Left lung (tissue), 10 donors: Measurements from ENCODE around the gene MLX. TPM values are rescaled to one million over a fixed set of nuclear protein-coding genes. Genes with fewer than 3 reads are reported as not detected.
"Not testable (repeated sequence)": the region's sequence is repeated elsewhere in the genome, so short reads cannot be mapped to it uniquely, and the experiment has no call there.

ENCODE experiments used
- ATAC-seq: fragments of 200-7000 bp; cut with Tn5 transposase; one replicate; pipeline ENCODE4 v1.9.1; 2020; ENCODE audit warnings: moderate library complexity
- DNase-seq, 4 donors: peaks; one replicate each; pipeline ENCODE4 v3.0.0-alpha.2; 2013 to 2020
- H3K27ac ChIP-seq, 2 donors: fragments of 200-600 bp; sonication (generic) in 1 of 2; one replicate each; pipeline versions ENCODE4 v1.5.0 to v1.8.0; 2020 to 2021
- H3K27me3 ChIP-seq, 2 donors: fragments of 200-600 bp; sonication (generic) in 1 of 2; one replicate each; pipeline versions ENCODE4 v1.5.0 to v1.8.0; 2020 to 2021
- H3K36me3 ChIP-seq, 2 donors: fragments of 200-600 bp; sonication (generic) in 1 of 2; one replicate each; pipeline versions ENCODE4 v1.5.0 to v1.8.0; 2020 to 2021
- H3K4me1 ChIP-seq, 2 donors: fragments of 200-600 bp; one replicate each; pipeline ENCODE4 v1.8.0; 2021
- H3K4me3 ChIP-seq, 2 donors: fragments of 200-600 bp; sonication (generic) in 1 of 2; one replicate each; pipeline versions ENCODE4 v1.5.0 to v1.8.0; 2020 to 2021; ENCODE audit warnings: mild to moderate bottlenecking in 1 of 2
- H3K9me3 ChIP-seq, 2 donors: fragments of 200-600 bp; sonication (generic) in 1 of 2; one replicate each; pipeline versions ENCODE4 v1.5.0 to v1.8.0; 2020 to 2021
- CTCF ChIP-seq, 2 donors: fragments of 200-600 bp; sonication (generic) in 1 of 2; IDR thresholded peaks; one replicate each; pipeline versions ENCODE4 v1.5.0 to v1.8.0; 2021; ENCODE audit warnings: antibody characterized with exemption in 2 of 2
- intact Hi-C, 2 donors: fragments of 100-400 bp; cut with DNase I; formaldehyde crosslinking; loops; one replicate each; pipeline versions ENCODE4 v1.11.2 to v1.14.2; 2022
- polyA plus RNA-seq, 6 donors: library from polyadenylated mRNA; unstranded; fragments of 120-200 nt; gene quantifications; one replicate each; pipeline ENCODE4 v1.2.1, GENCODE V29; 2013; ENCODE audit not compliant: insufficient read length in 6 of 6
- total RNA-seq, 2 donors: library from RNA; stranded (reverse); fragmentation: NEBNext Ultra II Directional; extraction: Animal tissue kit (Norgen Biotek cat#: 25700); gene quantifications; one replicate each; pipeline ENCODE4 v1.2.1, GENCODE V29; 2021
- donor health status: DM: no; HTN: yes; CAD: no.
- donor health status: DM: no; HTN: no; CAD: no.

Gene MLX
- total and polyA plus RNA-seq, 8 donors, result 34.4 to 73.7 (median 43.4) TPM

- H3K9me3 ChIP-seq, result no peaks in the 10 kb centered on the region
- H3K4me1 ChIP-seq, result peaks cover 10 to 33% of the 10 kb centered on the region in 2 donors
- no peaks in the 10 kb centered on the region for H3K27me3 ChIP-seq
- no peak overlapping the region for H3K4me3 ChIP-seq
- peaks cover 0 to 48% of the 10 kb centered on the region in 2 donors for H3K36me3 ChIP-seq
- intact Hi-C loops, result no loop called here
- ATAC-seq (no peak), DNase-seq (no peak)
- no peak overlapping the region for H3K27ac ChIP-seq
- TF ChIP-seq CTCF (IDR thresholded peaks at IDR 0.05), result no peak
These were observed 29.0 kb upstream of the MLX start for GRCh38 chr17:42537826-42538451.

- H3K9me3 ChIP-seq, result no peaks in the 10 kb centered on the region
- no peak overlapping the region for H3K4me3 ChIP-seq
- peaks cover 0 to 53% of the 10 kb centered on the region in 2 donors for H3K36me3 ChIP-seq
- no peak for DNase-seq
- no peak for ATAC-seq
- intact Hi-C loops, result no loop called here
- H3K4me1 ChIP-seq, result peaks cover 10 to 33% of the 10 kb centered on the region in 2 donors
- TF ChIP-seq CTCF (IDR thresholded peaks at IDR 0.05), result no peak
- H3K27me3 ChIP-seq, result no peaks in the 10 kb centered on the region
- no peak overlapping the region for H3K27ac ChIP-seq
These were observed 28.4 kb upstream of the MLX start for GRCh38 chr17:42538482-42538881.

GRCh38 chr17:42540558-42540957 is 26.3 kb upstream of the MLX start:
- H3K4me3 ChIP-seq, intact Hi-C loops, DNase-seq, H3K27me3 ChIP-seq, H3K27ac ChIP-seq, H3K9me3 ChIP-seq, ATAC-seq: not testable (repeated sequence)
- H3K4me1 ChIP-seq, result peaks cover 7 to 27% of the 10 kb centered on the region in 2 donors
- H3K36me3 ChIP-seq, result peaks cover 0 to 69% of the 10 kb centered on the region in 2 donors

- intact Hi-C loops, result no loop called here
- peaks cover 0 to 69% of the 10 kb centered on the region in 2 donors for H3K36me3 ChIP-seq
- TF ChIP-seq CTCF (IDR thresholded peaks at IDR 0.05), result no peak
- no peak for DNase-seq
- no peak overlapping the region for H3K27ac ChIP-seq
- no peak overlapping the region for H3K4me3 ChIP-seq
- no peaks in the 10 kb centered on the region for H3K9me3 ChIP-seq
- H3K4me1 ChIP-seq, result peaks cover 5 to 25% of the 10 kb centered on the region in 2 donors
- H3K27me3 ChIP-seq, result no peaks in the 10 kb centered on the region
- no peak for ATAC-seq
These were observed 25.7 kb upstream of the MLX start for GRCh38 chr17:42541041-42541833.

GRCh38 chr17:42543190-42544079 is 23.5 kb upstream of the MLX start:
- TF ChIP-seq CTCF (IDR thresholded peaks at IDR 0.05), result no peak
- no peak for ATAC-seq
- no peak for DNase-seq
- H3K4me1 ChIP-seq, result peaks cover 0 to 12% of the 10 kb centered on the region in 2 donors
- H3K4me3 ChIP-seq, result no peak overlapping the region
- H3K27ac ChIP-seq, result no peak overlapping the region
- H3K36me3 ChIP-seq, result peaks cover 0 to 64% of the 10 kb centered on the region in 2 donors
- intact Hi-C loops, result no loop called here
- peaks cover 0 to 11% of the 10 kb centered on the region in 2 donors for H3K27me3 ChIP-seq
- no peaks in the 10 kb centered on the region for H3K9me3 ChIP-seq
